Mesenchymal stem cell (in vitro differentiated cells and primary cell): ENCODE data around the gene STAM.
A peak's percentile ranks its signal among the peaks of the same experiment; 100 is the strongest.

Experiments used
- DNase-seq: peaks from one replicate; pipeline ENCODE4 v3.0.0-alpha.2; 2013
- H2AFZ ChIP-seq: one replicate; pipeline ENCODE4 v1.6.1; 2013; ENCODE audit warnings: low read depth, mild to moderate bottlenecking, control low read depth, inconsistent platforms, low read length, moderate library complexity
- H2AK5ac ChIP-seq: 2 replicates; pipeline ENCODE4 v1.6.1; 2013; ENCODE audit warnings: low read length, moderate library complexity, mild to moderate bottlenecking, inconsistent platforms; ENCODE audit not compliant: severe bottlenecking
- H2BK120ac ChIP-seq: one replicate; pipeline ENCODE4 v1.6.1; 2013; ENCODE audit warnings: low read depth, mild to moderate bottlenecking, inconsistent platforms, low read length, moderate library complexity
- H2BK12ac ChIP-seq, 2 experiments: one replicate each; pipeline ENCODE4 v1.6.1; 2013; ENCODE audit warnings: inconsistent platforms in 2 of 2, low read length in 2 of 2, mild to moderate bottlenecking in 2 of 2, moderate library complexity in 2 of 2, control low read depth in 1 of 2
- H2BK15ac ChIP-seq: one replicate; pipeline ENCODE4 v1.6.1; 2013; ENCODE audit warnings: mild to moderate bottlenecking, low read depth, inconsistent platforms; ENCODE audit not compliant: poor library complexity, severe bottlenecking
- H2BK5ac ChIP-seq: 2 replicates; pipeline ENCODE4 v1.6.1; 2013; ENCODE audit warnings: low read depth, mild to moderate bottlenecking, low read length, control low read depth, inconsistent platforms; ENCODE audit not compliant: poor library complexity, severe bottlenecking
- H3K14ac ChIP-seq, 2 experiments: one replicate each; pipeline ENCODE4 v1.6.1; 2013; ENCODE audit warnings: inconsistent platforms in 2 of 2, low read length in 2 of 2, control low read depth in 1 of 2, mild to moderate bottlenecking in 1 of 2, moderate library complexity in 1 of 2
- H3K18ac ChIP-seq, 2 experiments: one replicate each; pipeline ENCODE4 v1.6.1; 2013; ENCODE audit warnings: inconsistent platforms in 2 of 2, low read length in 2 of 2, control low read depth in 1 of 2, low read depth in 1 of 2, mild to moderate bottlenecking in 1 of 2
- H3K23ac ChIP-seq, 2 experiments: one replicate each; pipeline ENCODE4 v1.6.1; 2013; ENCODE audit warnings: inconsistent platforms in 2 of 2, low read length in 2 of 2, mild to moderate bottlenecking in 2 of 2, moderate library complexity in 2 of 2, control low read depth in 1 of 2
- H3K27ac ChIP-seq: 2 replicates; pipeline ENCODE4 v1.5.1; 2013; ENCODE audit warnings: mild to moderate bottlenecking, moderate library complexity, low read length, control low read depth, inconsistent platforms; ENCODE audit not compliant: poor library complexity, severe bottlenecking
- H3K27me3 ChIP-seq, 2 experiments: 2 replicates each; pipeline versions ENCODE4 v1.6.1 to v1.7.0; 2013; ENCODE audit warnings: low read length in 2 of 2, mild to moderate bottlenecking in 2 of 2, moderate library complexity in 2 of 2, control low read depth in 1 of 2, inconsistent platforms in 1 of 2; ENCODE audit not compliant: control insufficient read depth in 1 of 2, insufficient read depth in 1 of 2
- H3K36me3 ChIP-seq, 2 experiments: 2 replicates each; pipeline versions ENCODE4 v1.6.1 to v1.7.0; 2013; ENCODE audit warnings: low read length in 2 of 2, control low read depth in 1 of 2, inconsistent platforms in 1 of 2, low read depth in 1 of 2, mild to moderate bottlenecking in 1 of 2; ENCODE audit not compliant: insufficient read depth in 2 of 2, control insufficient read depth in 1 of 2
- H3K4ac ChIP-seq, 2 experiments: one replicate each; pipeline ENCODE4 v1.6.1; 2013; ENCODE audit warnings: inconsistent platforms in 2 of 2, low read length in 2 of 2, mild to moderate bottlenecking in 2 of 2, moderate library complexity in 2 of 2, control low read depth in 1 of 2, low read depth in 1 of 2
- H3K4me1 ChIP-seq: 2 replicates; pipeline ENCODE4 v1.6.1; 2013; ENCODE audit warnings: low read depth, low read length, control low read depth; ENCODE audit not compliant: control insufficient read depth, insufficient read depth
- H3K4me2 ChIP-seq: 2 replicates; pipeline ENCODE4 v1.6.1; 2013; ENCODE audit warnings: low read length, mild to moderate bottlenecking, inconsistent platforms; ENCODE audit not compliant: poor library complexity, severe bottlenecking
- H3K4me3 ChIP-seq, 2 experiments: 2 replicates each; pipeline versions ENCODE4 v1.5.1 to v1.7.0; 2013; ENCODE audit warnings: low read length in 2 of 2, mild to moderate bottlenecking in 2 of 2, control low read depth in 1 of 2, low read depth in 1 of 2; ENCODE audit not compliant: insufficient read depth in 1 of 2
- H3K79me1 ChIP-seq: replicated peaks from 2 replicates; pipeline ENCODE4 v1.6.1; 2013; ENCODE audit warnings: mild to moderate bottlenecking, control low read depth, low read length, inconsistent platforms; ENCODE audit not compliant: poor library complexity, severe bottlenecking
- H3K9ac ChIP-seq: 2 replicates; pipeline ENCODE4 v1.7.0; 2013; ENCODE audit warnings: mild to moderate bottlenecking, low read length, moderate library complexity
- H3K9me3 ChIP-seq: 2 replicates; pipeline ENCODE4 v1.7.0; 2013; ENCODE audit warnings: mild to moderate bottlenecking, low read length; ENCODE audit not compliant: control insufficient read depth
- H4K8ac ChIP-seq: one replicate; pipeline ENCODE4 v1.6.1; 2013; ENCODE audit warnings: inconsistent platforms, mild to moderate bottlenecking, low read length, moderate library complexity
- H4K91ac ChIP-seq: one replicate; pipeline ENCODE4 v1.6.1; 2013; ENCODE audit warnings: mild to moderate bottlenecking, low read length, inconsistent platforms
- WGBS: methylation state at CpG from one replicate; pipeline ENCODE4 v1.1.7; 2013; ENCODE audit warnings: mixed read lengths; 5-methylcytosine and 5-hydroxymethylcytosine counted together

STAM gene

DNA sequence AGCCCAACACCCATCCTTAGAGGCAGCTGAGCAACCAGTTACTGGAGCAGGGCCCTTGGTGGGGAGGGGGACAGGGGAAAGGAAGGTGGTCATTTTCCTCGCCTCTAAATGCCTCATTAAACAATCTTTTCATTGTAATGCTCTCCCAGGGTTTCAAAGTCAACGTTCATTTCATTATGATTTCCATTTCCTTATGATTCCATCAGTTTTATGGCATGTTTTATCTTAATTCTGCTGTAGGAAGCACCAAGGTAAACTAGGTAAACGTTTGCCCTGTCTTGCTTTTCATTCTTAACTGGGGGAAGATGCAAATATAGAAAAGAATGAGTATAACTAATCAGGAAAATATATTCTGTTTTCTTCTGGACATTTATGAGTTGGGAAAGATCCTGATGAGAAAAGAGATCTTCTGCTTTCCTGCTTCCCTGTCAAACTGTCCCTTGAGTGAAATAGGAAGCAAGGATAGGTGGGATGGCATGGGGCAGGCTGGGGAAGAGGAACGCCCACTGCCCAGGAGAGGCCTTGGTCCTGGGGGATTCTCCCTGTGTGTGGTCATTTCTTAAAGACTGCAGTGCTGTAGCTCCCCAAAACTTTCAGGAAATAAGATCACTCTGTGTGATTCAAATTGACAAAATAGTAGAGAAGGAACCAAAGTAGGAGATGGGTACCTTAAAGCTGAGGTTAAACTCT lies 87.5 kb downstream of the STAM start:
- no peaks in the 10 kb centered on the region for H3K4me1 ChIP-seq
- no peak overlapping the region for H2BK120ac ChIP-seq
- H3K14ac ChIP-seq = no peak overlapping the region
- no peaks in the 10 kb centered on the region for H3K9me3 ChIP-seq
- no peak overlapping the region for H2AK5ac ChIP-seq
- no peak overlapping the region for H4K8ac ChIP-seq
- H3K27ac ChIP-seq = no peak overlapping the region
- H4K91ac ChIP-seq = no peak overlapping the region
- H3K4me2 ChIP-seq = no peak overlapping the region
- no peaks in the 10 kb centered on the region for H3K36me3 ChIP-seq
- no peak overlapping the region for H2BK5ac ChIP-seq
- H3K4ac ChIP-seq = no peak overlapping the region
- WGBS = 80% methylated on average over 2 of the region's 4 CpGs
- no peaks in the 10 kb centered on the region for H3K27me3 ChIP-seq
- DNase-seq = no peak
- H3K9ac ChIP-seq = no peak overlapping the region
- no peak overlapping the region for H3K18ac ChIP-seq
- no peak overlapping the region for H3K23ac ChIP-seq
- no peaks in the 10 kb centered on the region for H3K79me1 ChIP-seq
- H2BK12ac ChIP-seq = no peak overlapping the region
- no peak overlapping the region for H3K4me3 ChIP-seq
- H2AFZ ChIP-seq = no peak overlapping the region
- H2BK15ac ChIP-seq = no peak overlapping the region

DNA sequence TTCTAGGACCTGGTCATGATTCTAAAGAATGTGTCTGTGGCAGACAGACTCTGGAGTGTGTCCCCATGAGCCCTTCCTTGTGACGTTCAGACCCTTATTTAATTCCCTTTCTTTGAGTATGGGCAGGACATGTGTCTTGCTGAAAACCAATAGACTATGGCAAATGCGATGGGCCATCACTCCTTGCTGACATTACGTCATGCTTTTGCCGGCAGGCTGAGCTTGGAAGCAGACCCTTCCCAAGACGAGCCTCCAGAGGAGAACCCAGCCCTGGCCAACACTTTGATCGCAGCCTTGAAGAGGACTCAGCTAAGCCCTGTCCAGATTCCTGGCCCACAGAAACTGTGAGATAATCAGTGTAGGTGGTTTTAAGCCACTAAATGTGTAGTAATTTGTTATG lies 89.7 kb downstream of the STAM start:
- no peaks in the 10 kb centered on the region for H3K4me1 ChIP-seq
- H3K4me2 ChIP-seq = no peak overlapping the region
- H2AFZ ChIP-seq = no peak overlapping the region
- H3K79me1 ChIP-seq = no peaks in the 10 kb centered on the region
- H4K8ac ChIP-seq = no peak overlapping the region
- no peaks in the 10 kb centered on the region for H3K36me3 ChIP-seq
- H3K9me3 ChIP-seq = no peaks in the 10 kb centered on the region
- no peak overlapping the region for H2BK12ac ChIP-seq
- DNase-seq = no peak
- no peak overlapping the region for H3K23ac ChIP-seq
- no peak overlapping the region for H2BK120ac ChIP-seq
- H3K4ac ChIP-seq = no peak overlapping the region
- no peak overlapping the region for H2BK5ac ChIP-seq
- no peak overlapping the region for H3K9ac ChIP-seq
- no peak overlapping the region for H4K91ac ChIP-seq
- no peak overlapping the region for H3K4me3 ChIP-seq
- WGBS = 97% methylated on average over 6 of the region's 6 CpGs
- no peak overlapping the region for H3K27ac ChIP-seq
- no peak overlapping the region for H3K14ac ChIP-seq
- no peak overlapping the region for H2BK15ac ChIP-seq
- H3K27me3 ChIP-seq = no peaks in the 10 kb centered on the region
- no peak overlapping the region for H3K18ac ChIP-seq
- H2AK5ac ChIP-seq = no peak overlapping the region

DNA sequence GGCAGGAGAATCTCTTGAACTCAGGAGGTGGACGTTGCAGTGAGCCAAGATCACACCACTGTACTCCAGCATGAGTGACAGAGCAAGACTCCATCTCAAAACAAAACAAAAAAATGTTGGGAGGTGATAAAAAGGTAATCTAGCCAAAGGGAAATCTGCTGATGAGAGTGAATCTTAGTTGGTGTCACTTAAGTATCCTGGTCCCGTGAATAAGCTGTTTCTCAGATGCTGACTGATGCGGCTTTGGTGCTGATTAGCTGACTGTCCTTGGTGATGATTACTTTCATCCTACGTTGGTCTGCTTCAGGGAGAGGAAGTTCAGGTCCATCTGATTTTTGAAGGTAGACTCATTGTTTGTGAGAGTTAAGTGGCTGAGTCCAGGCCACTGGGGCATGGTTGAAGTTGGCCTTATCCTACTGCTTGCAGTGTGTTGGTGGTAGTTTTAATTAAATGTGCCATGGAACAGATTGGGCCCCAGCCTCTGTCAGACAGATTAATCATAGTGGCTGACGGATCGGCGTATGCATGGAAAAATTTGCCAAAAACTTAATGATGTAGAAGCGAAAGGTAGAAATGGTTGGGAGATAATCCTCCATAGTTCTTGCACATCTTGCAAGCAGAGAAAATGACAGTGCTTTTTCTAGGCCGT lies 90.6 kb downstream of the STAM start:
- no peaks in the 10 kb centered on the region for H3K36me3 ChIP-seq
- no peaks in the 10 kb centered on the region for H3K27me3 ChIP-seq
- H3K4me1 ChIP-seq = no peaks in the 10 kb centered on the region
- H3K4me2 ChIP-seq = no peak overlapping the region
- H3K18ac ChIP-seq = no peak overlapping the region
- DNase-seq = no peak
- H3K9ac ChIP-seq = no peak overlapping the region
- no peaks in the 10 kb centered on the region for H3K79me1 ChIP-seq
- H3K4ac ChIP-seq = no peak overlapping the region
- H2AFZ ChIP-seq = no peak overlapping the region
- H2AK5ac ChIP-seq = no peak overlapping the region
- no peak overlapping the region for H2BK15ac ChIP-seq
- no peak overlapping the region for H3K14ac ChIP-seq
- H2BK120ac ChIP-seq = no peak overlapping the region
- no peak overlapping the region for H3K23ac ChIP-seq
- H4K91ac ChIP-seq = no peak overlapping the region
- H3K4me3 ChIP-seq = no peak overlapping the region
- WGBS = 89% methylated on average over 9 of the region's 9 CpGs
- no peak overlapping the region for H2BK5ac ChIP-seq
- H2BK12ac ChIP-seq = no peak overlapping the region
- no peak overlapping the region for H4K8ac ChIP-seq
- H3K9me3 ChIP-seq = no peaks in the 10 kb centered on the region
- H3K27ac ChIP-seq = no peak overlapping the region

DNA sequence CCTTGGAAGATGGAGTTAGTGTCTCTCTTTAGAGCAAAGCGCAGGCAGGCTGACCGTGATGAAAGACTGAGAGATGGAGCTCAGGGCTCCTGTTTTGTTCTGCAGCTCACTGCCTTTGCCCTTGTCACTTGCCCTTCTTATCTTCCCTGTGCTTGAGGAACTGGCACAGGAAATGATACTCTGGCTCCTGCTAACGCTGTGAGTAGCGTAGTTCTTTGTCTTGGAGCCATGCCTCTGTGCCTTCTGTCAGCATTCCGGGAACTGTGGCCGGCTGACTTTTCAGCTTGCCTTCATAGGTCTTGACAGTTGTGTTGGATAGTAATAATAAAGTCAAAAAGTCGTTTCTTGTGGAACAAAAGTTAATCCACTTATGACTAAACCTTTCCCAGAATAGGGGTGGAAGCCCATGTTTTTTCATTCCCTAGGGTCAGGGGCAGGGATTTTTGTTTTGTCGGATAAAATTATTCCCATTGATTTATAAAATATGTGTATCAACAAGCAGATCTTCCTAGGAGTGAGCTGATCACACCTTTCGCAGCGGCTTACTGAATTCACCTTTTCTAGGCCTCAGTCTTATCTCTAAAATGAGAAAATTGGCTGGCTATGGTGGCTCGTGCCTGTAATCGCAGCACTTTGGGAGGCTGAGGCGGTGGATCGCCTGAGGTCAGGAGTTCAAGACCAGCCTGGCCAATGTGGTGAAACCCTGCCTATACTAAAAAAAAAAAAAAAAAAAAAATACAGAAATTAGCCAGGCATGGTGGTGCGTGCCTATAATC lies 91.4 kb downstream of the STAM start:
- no peak overlapping the region for H3K14ac ChIP-seq
- H4K8ac ChIP-seq = peak overlapping the region; percentile 31
- H3K4me1 ChIP-seq = no peaks in the 10 kb centered on the region
- no peak overlapping the region for H2BK15ac ChIP-seq
- H3K23ac ChIP-seq = no peak overlapping the region
- no peak overlapping the region for H3K4me3 ChIP-seq
- H3K9me3 ChIP-seq = no peaks in the 10 kb centered on the region
- no peak overlapping the region for H3K9ac ChIP-seq
- H4K91ac ChIP-seq = no peak overlapping the region
- no peak overlapping the region for H3K27ac ChIP-seq
- H2AK5ac ChIP-seq = no peak overlapping the region
- no peaks in the 10 kb centered on the region for H3K27me3 ChIP-seq
- no peak overlapping the region for H2BK12ac ChIP-seq
- DNase-seq = no peak
- H2BK120ac ChIP-seq = no peak overlapping the region
- no peak overlapping the region for H3K4ac ChIP-seq
- 77% methylated on average over 8 of the region's 15 CpGs for WGBS
- H2AFZ ChIP-seq = no peak overlapping the region
- no peak overlapping the region for H3K4me2 ChIP-seq
- no peaks in the 10 kb centered on the region for H3K79me1 ChIP-seq
- no peak overlapping the region for H3K18ac ChIP-seq
- no peaks in the 10 kb centered on the region for H3K36me3 ChIP-seq
- H2BK5ac ChIP-seq = no peak overlapping the region
